GM12878 (cell line): ENCODE measurements around the gene ADNP2. TPM values are rescaled to one million over a fixed set of nuclear protein-coding genes. Genes with fewer than 3 reads are reported as not detected.

Experiments
- ATAC-seq: fragments of 200-7000 bp; cut with Tn5 transposase; 3 replicates; pipeline ENCODE4 v1.9.1; 2020; ENCODE audit warnings: mild to moderate bottlenecking, moderate library complexity
- BruUV-seq: library from RNA; stranded (reverse); fragments of 400-500 nt; replicated peaks from 2 replicates; lab custom pipeline; 2021; lab: Mats Ljungman, UMichigan
- CTCF ChIA-PET: fragments of 300-600 bp; sonication (Branson Sonifier 250); formaldehyde crosslinking; extraction: SDS; loops from one replicate; lab custom pipeline; 2021; ENCODE audit warnings: inconsistent platforms; lab: Yijun Ruan, JAX
- POLR2A ChIA-PET: fragments of 350-600 bp; formaldehyde crosslinking; extraction: SDS; loops from one replicate; lab custom pipeline; 2021; ENCODE audit warnings: inconsistent platforms; lab: Charles Lee
- RAD21 ChIA-PET: fragments of 300-600 bp; sonication (Branson Sonifier 250); formaldehyde crosslinking; loops from one replicate; lab custom pipeline; 2023; ENCODE audit warnings: antibody characterized with exemption; ENCODE audit not compliant: unreplicated experiment; lab: Charles Lee
- SMC1A ChIA-PET: fragments of 300-600 bp; sonication (Branson Sonifier 250); formaldehyde crosslinking; loops from one replicate; lab custom pipeline; 2023; ENCODE audit not compliant: unreplicated experiment, uncharacterized antibody; lab: Charles Lee
- DNase-seq: peaks from one replicate; pipeline ENCODE4 v3.0.0-alpha.2; 2011; ENCODE audit warnings: low read depth, low spot score
- FAIRE-seq: peaks from 3 replicates; lab custom pipeline; 2011; peaks lifted over from hg19 to GRCh38; lab: Jason Lieb, UNC
- H2AFZ ChIP-seq: 2 replicates; pipeline ENCODE4 v1.6.0; 2011; ENCODE audit warnings: low read depth, low read length, control low read depth; ENCODE audit not compliant: control insufficient read depth
- H3K27ac ChIP-seq: 2 replicates; pipeline ENCODE4 v1.5.1; 2011; ENCODE audit warnings: control low read depth; ENCODE audit not compliant: control insufficient read depth, insufficient read depth
- H3K27me3 ChIP-seq, 2 experiments: replicated peaks in 1 of 2; 2 replicates each; pipeline versions ENCODE4 v1.6.0 to v1.6.1; 2011; ENCODE audit warnings: low read length in 1 of 2; ENCODE audit not compliant: control insufficient read depth in 2 of 2, insufficient read depth in 2 of 2
- H3K36me3 ChIP-seq, 2 experiments: 2 replicates each; pipeline ENCODE4 v1.5.1; 2011; ENCODE audit warnings: low read length in 1 of 2; ENCODE audit not compliant: control insufficient read depth in 2 of 2, insufficient read depth in 2 of 2
- H3K4me1 ChIP-seq: 2 replicates; pipeline ENCODE4 v1.6.1; 2011; ENCODE audit warnings: mild to moderate bottlenecking, low read length, moderate library complexity, mixed read lengths; ENCODE audit not compliant: control insufficient read depth, insufficient read depth
- H3K4me2 ChIP-seq: 2 replicates; pipeline ENCODE4 v1.6.0; 2011; ENCODE audit warnings: control low read depth; ENCODE audit not compliant: control insufficient read depth, insufficient read depth
- H3K4me3 ChIP-seq: fragments of 200-600 bp; sonication (generic); 2 replicates; pipeline ENCODE4 v1.5.1; 2016
- H3K79me2 ChIP-seq: 2 replicates; pipeline ENCODE4 v1.6.0; 2011; ENCODE audit warnings: low read length; ENCODE audit not compliant: control insufficient read depth, insufficient read depth
- H3K9ac ChIP-seq: 2 replicates; pipeline ENCODE4 v1.8.0; 2011; ENCODE audit warnings: low read length, control low read depth, mixed read lengths; ENCODE audit not compliant: control insufficient read depth, insufficient read depth
- H3K9me3 ChIP-seq: replicated peaks from 3 replicates; pipeline ENCODE4 v1.5.1; 2011; ENCODE audit warnings: mild to moderate bottlenecking, low read length; ENCODE audit not compliant: control insufficient read depth, insufficient read depth
- H4K20me1 ChIP-seq: 2 replicates; pipeline ENCODE4 v1.6.0; 2011; ENCODE audit not compliant: control insufficient read depth, insufficient read depth
- BACH1 ChIP-seq: fragments of 450-650 bp; IDR thresholded peaks from 2 replicates; pipeline ENCODE4 v1.6.1; 2017; ENCODE audit warnings: mild to moderate bottlenecking, borderline replicate concordance
- BCL11A ChIP-seq: IDR thresholded peaks from 2 replicates; pipeline ENCODE4 v1.6.1; 2011; ENCODE audit warnings: low read depth, low read length
- CBX3 ChIP-seq: fragments of 200-600 bp; sonication (generic); IDR thresholded peaks from 2 replicates; pipeline ENCODE4 v1.6.1; 2016; ENCODE audit warnings: low read depth, borderline replicate concordance
- CHD2 ChIP-seq: IDR thresholded peaks from 2 replicates; pipeline ENCODE4 v1.6.1; 2011; ENCODE audit warnings: low read depth, low read length, improper control_type of control experiment, borderline replicate concordance
- EGR1 ChIP-seq, 2 experiments: IDR thresholded peaks; 1 replicate in 1 of 2; 2 replicates in 1 of 2; pipeline ENCODE4 v1.6.1; 2011 to 2012; ENCODE audit warnings: low read depth in 2 of 2, low read length in 2 of 2, borderline replicate concordance in 1 of 2, mild to moderate bottlenecking in 1 of 2, moderate library complexity in 1 of 2
- GABPA ChIP-seq: IDR thresholded peaks from 2 replicates; pipeline ENCODE4 v1.6.1; 2014; ENCODE audit warnings: antibody characterized with exemption, low read depth, mild to moderate bottlenecking, inconsistent platforms
- IKZF2 ChIP-seq, 2 experiments: fragments of 450-650 bp; IDR thresholded peaks; 2 replicates each; pipeline ENCODE4 v1.6.1; 2017; ENCODE audit warnings: mild to moderate bottlenecking in 2 of 2, moderate library complexity in 2 of 2
- IRF3 ChIP-seq: fragments of 450-650 bp; IDR thresholded peaks from 2 replicates; pipeline ENCODE4 v1.6.1; 2014; ENCODE audit warnings: mild to moderate bottlenecking
- MEF2A ChIP-seq: IDR thresholded peaks from 2 replicates; pipeline ENCODE4 v1.6.1; 2011; ENCODE audit warnings: low read depth, mild to moderate bottlenecking, low read length, moderate library complexity; ENCODE audit not compliant: insufficient read depth
- NR2F1 ChIP-seq: fragments of 450-650 bp; conservative IDR thresholded peaks from 2 replicates; pipeline ENCODE4 v1.6.1; 2017; ENCODE audit warnings: mild to moderate bottlenecking
- NRF1 ChIP-seq: conservative IDR thresholded peaks from 2 replicates; pipeline ENCODE4 v1.6.1; 2011; ENCODE audit warnings: mild to moderate bottlenecking, low read depth, low read length, improper control_type of control experiment
- PAX5 ChIP-seq: IDR thresholded peaks from 2 replicates; pipeline ENCODE4 v1.6.1; 2011; ENCODE audit warnings: low read depth, low read length, borderline replicate concordance
- RAD51 ChIP-seq: fragments of 450-650 bp; IDR thresholded peaks from 2 replicates; pipeline ENCODE4 v1.6.1; 2016; ENCODE audit warnings: moderate library complexity, mild to moderate bottlenecking, inconsistent platforms
- RB1 ChIP-seq: fragments of 450-650 bp; formaldehyde crosslinking; IDR thresholded peaks from 2 replicates; pipeline ENCODE4 v1.6.1; 2017; ENCODE audit warnings: mild to moderate bottlenecking, borderline replicate concordance
- SREBF2 ChIP-seq: IDR thresholded peaks from 2 replicates; pipeline ENCODE4 v1.6.1; 2012; ENCODE audit warnings: mild to moderate bottlenecking, low read length
- ZBTB40 ChIP-seq: fragments of 450-650 bp; IDR thresholded peaks from 2 replicates; pipeline ENCODE4 v1.6.1; 2016; ENCODE audit warnings: mild to moderate bottlenecking, moderate library complexity, borderline replicate concordance
- ZNF384 ChIP-seq: IDR thresholded peaks from 2 replicates; pipeline ENCODE4 v1.6.1; 2012; ENCODE audit warnings: low read depth, mild to moderate bottlenecking, low read length, improper control_type of control experiment, borderline replicate concordance
- WGBS: methylation state at CpG from one replicate; pipeline ENCODE4 v1.1.6; 2016; ENCODE audit warnings: low lambda C conversion rate; ENCODE audit not compliant: insufficient replicate concordance, insufficient coverage; ENCODE audit errors: missing lambda C conversion rate; 5-methylcytosine and 5-hydroxymethylcytosine counted together
- in situ Hi-C: fragments of 300-500 bp; cut with MboI; formaldehyde crosslinking; loops from 9 replicates; pipeline ENCODE4 v1.14.3; 2018; ENCODE audit warnings: mixed read lengths
- intact Hi-C: fragments of 100-400 bp; cut with micrococcal nuclease; formaldehyde crosslinking; loops from one replicate; pipeline ENCODE4 v1.14.2; 2022; ENCODE audit not compliant: unreplicated experiment
- polyA plus RNA-seq, 11 experiments: library from polyadenylated mRNA; depleted of rRNA in 4 of 11; unstranded in 6 of 11; stranded (reverse) in 5 of 11; fragments of >200 nt; fragmentation: Nextera tagmentation in 4 of 11; fragmentation: Illumina TruSeq in 1 of 11; extraction: Ambion mirVana in 4 of 11; extraction: Trizol in 1 of 11; gene quantifications; 1 replicate in 1 of 11; 2 replicates in 10 of 11; pipeline versions ENCODE4 v1.2.1 to v1.2.3, GENCODE V29; 2011 to 2016; ENCODE audit warnings: inconsistent platforms in 2 of 11, missing spikeins in 2 of 11, low read depth in 1 of 11
- total RNA-seq, 4 experiments: library from RNA; depleted of rRNA in 3 of 4; stranded (reverse); fragments of >200 nt in 3 of 4; fragmentation: Illumina TruSeq in 1 of 4; extraction: Trizol in 1 of 4; gene quantifications; 2 replicates each; pipeline versions ENCODE4 v1.2.1 to v1.2.3, GENCODE V29; 2013 to 2021

ADNP2 gene
- total and polyA plus RNA-seq, 10 of the 15 experiments (the other 5 are each of a cell fraction or from before 2014, with no cell fraction given) = 3.7 to 25.1 (median 13.0) TPM

- no peak for TF ChIP-seq ZBTB40
- no peak for TF ChIP-seq BCL11A
- TF ChIP-seq EGR1 (IDR thresholded peaks at IDR 0.05; ENCODE audit: borderline replicate concordance in 1 of 2, low read depth in 2 of 2, low read length in 2 of 2) = no peak
- TF ChIP-seq BACH1 = no peak
- TF ChIP-seq NR2F1 = no peak
- no peak for TF ChIP-seq IKZF2 (IDR thresholded peaks at IDR 0.05)
Observed at GRCh38 chr18:80188643-80189530, 79.8 kb downstream of the ADNP2 start (continued).

- DNase-seq = no peak
- no peak overlapping the region for H3K4me2 ChIP-seq
- H3K9me3 ChIP-seq = no peaks in the 10 kb centered on the region; the same call in 2 of the 3 replicates
- RAD21 ChIA-PET = no interaction called here
- intact Hi-C loops (no loop called here), in situ Hi-C loops (no loop called here)
- POLR2A ChIA-PET = no interaction called here
- no peaks in the 10 kb centered on the region for H3K79me2 ChIP-seq
- H4K20me1 ChIP-seq = no peaks in the 10 kb centered on the region
- H3K9ac ChIP-seq = no peak overlapping the region
- H2AFZ ChIP-seq = no peak overlapping the region
- ATAC-seq = no peak
- no peak overlapping the region for H3K4me3 ChIP-seq
- BruUV-seq = no TSS peak
- FAIRE-seq = no peak
- H3K27ac ChIP-seq = no peak overlapping the region
- WGBS = 28% methylated on average over 10 of the region's 10 CpGs
- CTCF ChIA-PET = interaction anchor here (1.0 to 1.6 kb wide), 3 partner anchors 12 to 51 kb away, joined by 3 to 4 read pairs (median 3); no protein-coding TSS in a partner anchor
- H3K27me3 ChIP-seq = peaks cover 0 to 2% of the 10 kb centered on the region in 2 experiments; a peak in 1 of 4 replicates
- no peaks in the 10 kb centered on the region for H3K4me1 ChIP-seq
- SMC1A ChIA-PET = interaction anchor here (0.6 to 2.3 kb wide), 3 partner anchors 9 to 67 kb away, joined by 3 to 9 read pairs (median 3); no protein-coding TSS in a partner anchor
- H3K36me3 ChIP-seq = no peaks in the 10 kb centered on the region; a peak in 1 of 4 replicates
- no peak for TF ChIP-seq CBX3
- no peak for TF ChIP-seq NRF1
- no peak for TF ChIP-seq MEF2A
- TF ChIP-seq RAD51 = no peak
- no peak for TF ChIP-seq GABPA
- no peak for TF ChIP-seq ZNF384
- TF ChIP-seq CHD2 = no peak
- TF ChIP-seq SREBF2 = no peak
- no peak for TF ChIP-seq IRF3
- TF ChIP-seq RB1 = no peak
- TF ChIP-seq PAX5 = no peak
Observed at GRCh38 chr18:80189531-80189865, 80.4 kb downstream of the ADNP2 start.
